HAP-1 (cell line): Measurements from ENCODE around the gene NECTIN1.
A peak's percentile ranks its signal among the peaks of the same experiment; 100 is the strongest.

Experiments used
- DNase-seq, 2 experiments: peaks; one replicate each; pipeline ENCODE4 v3.0.0-alpha.2; 2016 to 2020; ENCODE audit warnings: low spot score in 2 of 2
- H3K27me3 ChIP-seq: fragments of 250-450 bp; sonication (Bioruptor Pico); 2 replicates; pipeline ENCODE4 v1.5.1; 2020; ENCODE audit warnings: low read depth, mild to moderate bottlenecking, moderate library complexity
- H3K36me3 ChIP-seq: fragments of 250-450 bp; sonication (Bioruptor Pico); replicated peaks from 2 replicates; pipeline ENCODE4 v1.5.1; 2020; ENCODE audit warnings: mild to moderate bottlenecking
- H3K4me1 ChIP-seq: fragments of 250-450 bp; sonication (Bioruptor Pico); 2 replicates; pipeline ENCODE4 v1.5.1; 2020; ENCODE audit warnings: mild to moderate bottlenecking
- H3K4me3 ChIP-seq: fragments of 250-450 bp; sonication (Bioruptor Pico); 2 replicates; pipeline ENCODE4 v1.5.1; 2020; ENCODE audit warnings: mild to moderate bottlenecking, moderate library complexity
- H3K9me3 ChIP-seq: fragments of 250-450 bp; sonication (Bioruptor Pico); 2 replicates; pipeline ENCODE4 v1.5.1; 2020; ENCODE audit warnings: mild to moderate bottlenecking, moderate library complexity
- in situ Hi-C: fragments of 300-500 bp; cut with MboI; formaldehyde crosslinking; loops from 3 replicates; pipeline ENCODE4 v1.14.3; 2020; ENCODE audit warnings: low sequenced_read_pairs, inconsistent platforms, mixed read lengths

NECTIN1 gene

GRCh38 chr11:119668676-119669075 is 60.3 kb downstream of the NECTIN1 start:
- Histone ChIP-seq H3K9me3 (no peaks in the 10 kb centered on the region), H3K4me3 (no peak overlapping the region), H3K4me1 (no peaks in the 10 kb centered on the region), H3K36me3 (no peaks in the 10 kb centered on the region), H3K27me3 (no peaks in the 10 kb centered on the region)
- DNase-seq: no peak
- in situ Hi-C loops: no loop called here

- in situ Hi-C loops: no loop called here
- H3K27me3 ChIP-seq: no peaks in the 10 kb centered on the region
- no peaks in the 10 kb centered on the region for H3K36me3 ChIP-seq
- H3K9me3 ChIP-seq: no peaks in the 10 kb centered on the region
- peak; percentile 26 to 80 for DNase-seq
- H3K4me3 ChIP-seq: no peak overlapping the region
- no peaks in the 10 kb centered on the region for H3K4me1 ChIP-seq
Observed at GRCh38 chr11:119666463-119667131, 62.4 kb downstream of the NECTIN1 start.

GRCh38 chr11:119666061-119666460 is 62.9 kb downstream of the NECTIN1 start:
- DNase-seq: no peak
- Histone ChIP-seq H3K27me3 (no peaks in the 10 kb centered on the region), H3K9me3 (no peaks in the 10 kb centered on the region), H3K4me1 (no peaks in the 10 kb centered on the region), H3K4me3 (no peak overlapping the region), H3K36me3 (no peaks in the 10 kb centered on the region)
- in situ Hi-C loops: no loop called here

- H3K4me1 ChIP-seq: no peaks in the 10 kb centered on the region
- in situ Hi-C loops: no loop called here
- H3K36me3 ChIP-seq: no peaks in the 10 kb centered on the region
- H3K4me3 ChIP-seq: no peak overlapping the region
- no peaks in the 10 kb centered on the region for H3K27me3 ChIP-seq
- DNase-seq: no peak
- no peaks in the 10 kb centered on the region for H3K9me3 ChIP-seq
Observed at GRCh38 chr11:119664701-119665420, 64.1 kb downstream of the NECTIN1 start.

GRCh38 chr11:119664063-119664572 is 64.9 kb downstream of the NECTIN1 start:
- no peaks in the 10 kb centered on the region for H3K36me3 ChIP-seq
- no peaks in the 10 kb centered on the region for H3K4me1 ChIP-seq
- in situ Hi-C loops: no loop called here
- no peak overlapping the region for H3K4me3 ChIP-seq
- H3K9me3 ChIP-seq: no peaks in the 10 kb centered on the region
- no peaks in the 10 kb centered on the region for H3K27me3 ChIP-seq
- DNase-seq: no peak

GRCh38 chr11:119663279-119663678 is 65.7 kb downstream of the NECTIN1 start:
- Histone ChIP-seq H3K9me3 (no peaks in the 10 kb centered on the region), H3K4me3 (no peak overlapping the region), H3K27me3 (no peaks in the 10 kb centered on the region), H3K4me1 (no peaks in the 10 kb centered on the region), H3K36me3 (no peaks in the 10 kb centered on the region)
- in situ Hi-C loops: no loop called here
- DNase-seq: no peak

GRCh38 chr11:119661226-119661625 is 67.8 kb downstream of the NECTIN1 start:
- Histone ChIP-seq H3K4me3 (no peak overlapping the region), H3K4me1 (no peaks in the 10 kb centered on the region), H3K27me3 (no peaks in the 10 kb centered on the region), H3K36me3 (no peaks in the 10 kb centered on the region), H3K9me3 (no peaks in the 10 kb centered on the region)
- in situ Hi-C loops: no loop called here
- no peak for DNase-seq

- Histone ChIP-seq H3K27me3 (no peaks in the 10 kb centered on the region), H3K36me3 (no peaks in the 10 kb centered on the region), H3K9me3 (no peaks in the 10 kb centered on the region), H3K4me3 (no peak overlapping the region), H3K4me1 (no peaks in the 10 kb centered on the region)
- in situ Hi-C loops: loop anchor here (10.0 kb wide), 2 partner anchors 175 to 435 kb away; no protein-coding TSS in a partner anchor
- DNase-seq: no peak
Observed at GRCh38 chr11:119659971-119660723, 68.9 kb downstream of the NECTIN1 start.

GRCh38 chr11:119652907-119653659 is 75.9 kb downstream of the NECTIN1 start:
- Histone ChIP-seq H3K4me1 (no peaks in the 10 kb centered on the region), H3K9me3 (no peaks in the 10 kb centered on the region), H3K4me3 (no peak overlapping the region), H3K36me3 (no peaks in the 10 kb centered on the region), H3K27me3 (no peaks in the 10 kb centered on the region)
- no peak for DNase-seq
- in situ Hi-C loops: loop anchor here (10.0 kb wide), 2 partner anchors 168 to 442 kb away; no protein-coding TSS in a partner anchor

GRCh38 chr11:119651802-119652584 is 77.0 kb downstream of the NECTIN1 start:
- in situ Hi-C loops: loop anchor here (10.0 kb wide), 2 partner anchors 167 to 443 kb away; no protein-coding TSS in a partner anchor
- no peak for DNase-seq

GRCh38 chr11:119650251-119650650 is 78.7 kb downstream of the NECTIN1 start:
- DNase-seq: no peak
- Histone ChIP-seq H3K4me3 (no peak overlapping the region), H3K27me3 (no peaks in the 10 kb centered on the region), H3K36me3 (no peaks in the 10 kb centered on the region), H3K9me3 (no peaks in the 10 kb centered on the region), H3K4me1 (no peaks in the 10 kb centered on the region)
- in situ Hi-C loops: loop anchor here (10.0 kb wide), 2 partner anchors 165 to 445 kb away; no protein-coding TSS in a partner anchor

More at GRCh38 chr11:119651802-119652584, 77.0 kb downstream of the NECTIN1 start:
- H3K36me3 ChIP-seq: no peaks in the 10 kb centered on the region
- no peaks in the 10 kb centered on the region for H3K27me3 ChIP-seq
- no peak overlapping the region for H3K4me3 ChIP-seq
- H3K4me1 ChIP-seq: no peaks in the 10 kb centered on the region
- no peaks in the 10 kb centered on the region for H3K9me3 ChIP-seq

- in situ Hi-C loops: no loop called here
- no peaks in the 10 kb centered on the region for H3K9me3 ChIP-seq
- H3K4me3 ChIP-seq: no peak overlapping the region
- H3K4me1 ChIP-seq: no peaks in the 10 kb centered on the region
- DNase-seq: no peak
- no peaks in the 10 kb centered on the region for H3K36me3 ChIP-seq
- H3K27me3 ChIP-seq: no peaks in the 10 kb centered on the region
Observed at GRCh38 chr11:119647254-119647653, 81.7 kb downstream of the NECTIN1 start.
